NT2/D1 (cell line): ENCODE results near the gene HOPX.

Experiments used
- SUZ12 ChIP-seq: IDR thresholded peaks from 2 replicates; pipeline ENCODE4 v1.6.1; 2011; ENCODE audit not compliant: insufficient read length, insufficient read depth; ENCODE audit errors: extremely low read depth
- YY1 ChIP-seq: IDR thresholded peaks from 2 replicates; pipeline ENCODE4 v1.6.1; 2011; ENCODE audit not compliant: insufficient read length, insufficient read depth
- ZNF274 ChIP-seq: IDR thresholded peaks from 2 replicates; pipeline ENCODE4 v1.6.1; 2011; ENCODE audit warnings: mild to moderate bottlenecking, low read depth, low read length

- TF ChIP-seq YY1, result no peak
- no peak for TF ChIP-seq ZNF274
- no peak for TF ChIP-seq SUZ12
These were observed 28.9 kb downstream of the HOPX start for GRCh38 chr4:56652196-56652595.
